UCSD-AML1 (cell line): ENCODE measurements around the gene SASH1.
"Not testable (repeated sequence)": the region's sequence is repeated elsewhere in the genome, so short reads cannot be mapped to it uniquely, and the experiment has no call there.

ENCODE experiments used
- DNase-seq: peaks from one replicate; lab custom pipeline; 2025; ENCODE audit not compliant: unreplicated experiment; lab: John Stamatoyannopoulos, UW

SASH1 gene

DNA sequence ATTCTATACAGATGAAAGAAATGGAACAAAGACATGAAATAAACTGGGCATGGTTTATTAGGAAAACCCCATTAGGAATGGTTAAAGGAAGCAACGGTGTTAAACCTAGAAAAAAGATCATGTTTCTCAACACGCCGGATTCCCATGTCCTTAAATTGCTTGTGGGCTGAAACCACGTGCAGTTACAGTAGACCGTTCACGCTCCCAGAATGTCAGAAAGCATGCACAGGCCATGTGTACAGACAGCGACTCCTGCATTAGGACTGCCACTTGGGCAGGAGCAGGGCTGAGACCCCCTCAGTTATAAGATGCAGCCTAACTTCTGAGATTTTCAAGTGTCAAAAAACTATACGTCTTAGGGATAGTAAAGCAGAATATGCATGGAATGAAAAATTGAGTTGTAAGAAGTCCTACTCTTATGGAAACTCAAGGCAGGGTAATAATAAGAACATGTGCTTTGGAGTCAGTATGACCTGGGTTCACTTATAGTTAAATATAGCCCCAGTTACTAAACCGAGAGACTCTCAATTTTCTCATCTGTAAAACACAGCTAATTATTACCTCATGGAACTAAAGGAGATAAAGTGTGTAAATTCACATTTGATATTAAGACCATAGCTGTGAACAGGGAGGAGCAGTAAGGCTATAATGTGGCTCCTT is 230.2 kb downstream of the SASH1 start:
- DNase-seq = no peak

GRCh38 chr6:148573922-148574321 is 231.3 kb downstream of the SASH1 start:
- DNase-seq = no peak

DNA sequence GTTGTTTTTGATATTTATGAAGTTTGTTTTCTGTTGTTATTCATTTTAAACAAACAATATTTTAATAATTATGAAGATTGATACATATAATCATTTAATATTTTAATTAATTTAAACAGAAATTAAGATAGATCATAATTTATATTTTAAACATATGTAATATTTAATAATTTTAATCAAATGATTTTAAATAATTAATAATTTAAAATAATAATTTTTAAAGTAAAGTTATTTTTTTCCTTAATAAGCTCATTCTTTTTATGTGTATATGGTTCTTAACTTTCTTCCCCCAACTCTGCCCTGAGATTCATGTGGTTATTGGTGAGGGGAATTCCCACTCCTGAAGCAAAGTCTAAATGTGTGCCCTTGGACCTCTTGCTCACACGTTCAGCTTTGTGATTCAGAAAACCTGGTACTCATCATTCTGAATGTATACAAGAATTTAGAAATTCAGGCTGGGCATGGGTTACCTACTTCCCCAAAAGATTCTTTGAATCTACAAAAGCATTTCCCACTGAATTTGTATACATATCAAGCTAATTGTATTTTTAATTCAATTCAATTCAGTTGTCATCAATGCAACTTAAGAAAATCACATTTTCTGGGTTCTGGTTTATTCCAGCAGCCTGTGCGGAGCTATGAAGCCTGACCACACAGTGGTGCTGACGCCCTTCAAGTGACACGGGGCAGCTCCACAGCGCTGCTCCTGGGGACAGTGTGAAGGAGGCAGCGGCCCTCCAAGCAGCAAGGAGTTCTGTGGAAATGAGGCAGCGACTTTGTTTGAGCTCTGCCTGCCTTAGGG is 235.2 kb downstream of the SASH1 start:
- DNase-seq = peak; percentile 62

- DNase-seq = no peak
Measured at GRCh38 chr6:148578489-148578814, 235.8 kb downstream of the SASH1 start.

- DNase-seq = no peak
Measured at GRCh38 chr6:148578837-148579565, 236.4 kb downstream of the SASH1 start.

DNA sequence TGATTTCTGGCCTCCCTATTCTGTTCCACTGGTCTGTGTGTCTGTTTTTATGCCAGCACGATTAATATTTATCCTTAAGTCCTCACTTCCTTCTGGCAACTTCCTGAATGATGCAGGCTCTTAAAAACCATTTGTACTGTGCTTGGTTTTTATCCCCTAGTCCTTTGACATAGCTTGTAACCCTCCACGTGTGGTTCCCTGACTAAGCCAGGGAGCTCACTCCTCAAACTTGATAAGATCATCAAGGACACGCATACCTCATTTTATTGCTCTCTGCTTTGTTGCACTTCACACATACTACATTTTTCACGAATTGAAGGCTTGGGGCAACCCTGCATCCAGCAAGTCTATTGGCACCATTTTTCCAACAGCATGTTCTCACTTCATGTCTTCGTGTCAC is 237.8 kb downstream of the SASH1 start:
- no peak for DNase-seq

GRCh38 chr6:148583631-148584030 is 241.0 kb downstream of the SASH1 start:
- DNase-seq = no peak

- DNase-seq = not testable (repeated sequence)
Measured at GRCh38 chr6:148585641-148586040, 243.0 kb downstream of the SASH1 start.

- DNase-seq = no peak
Measured at GRCh38 chr6:148590883-148591282, 248.2 kb downstream of the SASH1 start.

DNA sequence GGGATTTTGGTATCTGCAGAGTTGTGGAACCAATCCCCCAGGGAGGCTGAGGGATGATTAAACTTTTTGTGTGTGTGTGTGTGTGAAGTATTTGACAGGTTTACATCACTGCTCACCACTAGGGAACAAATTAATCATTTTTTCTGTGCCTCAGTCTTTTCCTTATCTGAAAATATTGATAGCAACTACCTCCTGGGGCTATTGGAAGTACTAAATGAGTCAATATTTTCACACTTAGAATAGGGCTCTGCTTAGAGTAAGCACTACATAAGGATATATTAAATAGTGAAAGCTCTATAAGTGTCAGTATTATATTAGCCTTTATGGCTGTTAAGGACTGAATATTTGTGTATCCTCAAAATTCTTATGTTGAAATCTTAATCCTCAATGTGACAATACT is 249.0 kb downstream of the SASH1 start:
- no peak for DNase-seq

DNA sequence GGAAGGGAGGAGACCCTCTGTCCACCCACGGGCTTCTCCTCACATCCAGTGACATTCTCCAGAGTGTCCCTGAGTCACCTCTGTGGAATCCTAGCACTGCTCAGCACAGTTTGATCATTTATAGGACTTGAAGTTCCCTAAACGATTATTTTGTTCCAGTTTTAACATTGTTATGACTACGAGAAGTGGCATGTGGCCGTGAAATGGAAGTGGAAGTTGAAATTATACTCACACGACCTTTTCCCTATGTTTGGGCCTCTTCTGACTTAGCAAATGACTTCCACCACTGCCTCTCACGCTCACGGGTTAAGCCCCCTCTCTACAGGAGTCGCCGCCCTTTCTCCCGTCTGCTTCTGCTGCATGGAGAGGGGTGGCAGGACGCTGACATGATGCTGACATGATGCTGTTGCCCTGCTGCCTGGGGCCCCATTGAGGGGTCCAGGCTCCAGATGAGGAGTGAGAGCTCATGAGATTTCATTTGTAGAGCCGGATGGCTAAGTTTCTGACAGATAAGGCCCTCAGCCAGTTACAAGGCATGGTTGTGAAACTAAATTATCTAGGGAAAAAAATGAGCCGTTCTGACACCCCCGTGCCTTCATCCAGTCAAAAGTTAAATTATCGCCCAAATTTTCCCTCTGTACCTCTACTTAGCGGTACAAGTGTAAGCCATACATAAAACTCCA is 250.6 kb downstream of the SASH1 start:
- DNase-seq = no peak

DNA sequence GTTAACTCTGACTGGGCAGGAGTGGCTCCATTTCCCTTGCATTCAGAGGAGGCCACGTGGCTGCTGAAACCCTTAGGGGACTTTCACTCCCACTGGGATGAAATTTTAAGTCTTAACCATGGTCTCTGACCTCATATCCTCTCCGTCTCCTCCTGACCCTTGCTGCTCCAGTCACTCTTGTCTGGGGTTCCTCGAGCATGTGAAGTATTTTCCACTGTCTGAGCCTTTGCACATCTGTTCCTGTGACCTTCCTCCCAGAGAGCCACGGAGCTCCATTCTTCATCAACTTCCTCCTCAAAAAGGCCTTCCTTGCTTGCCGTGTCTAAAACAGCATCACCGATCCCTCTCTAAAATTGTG is 251.2 kb downstream of the SASH1 start:
- DNase-seq = no peak

DNA sequence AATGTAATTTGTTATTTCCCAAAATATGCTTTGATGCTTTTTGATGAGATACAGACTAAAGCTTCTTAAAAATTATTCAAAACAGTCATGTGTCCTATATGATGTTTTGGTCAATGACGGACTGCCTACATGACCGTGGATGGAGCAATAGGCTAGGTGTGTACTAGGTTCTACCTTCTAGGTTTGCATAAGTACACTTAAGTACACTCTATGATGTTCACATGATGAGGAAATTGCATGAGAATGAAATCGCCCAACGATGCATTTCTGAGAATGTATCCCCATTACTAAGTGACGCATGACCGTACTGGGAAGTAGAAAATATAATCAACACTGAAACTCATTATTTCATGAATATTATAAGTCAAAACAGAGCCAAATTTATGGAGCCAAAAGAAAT is 252.9 kb downstream of the SASH1 start:
- no peak for DNase-seq

- DNase-seq = no peak
Measured at GRCh38 chr6:148596891-148597455, 254.3 kb downstream of the SASH1 start.

DNA sequence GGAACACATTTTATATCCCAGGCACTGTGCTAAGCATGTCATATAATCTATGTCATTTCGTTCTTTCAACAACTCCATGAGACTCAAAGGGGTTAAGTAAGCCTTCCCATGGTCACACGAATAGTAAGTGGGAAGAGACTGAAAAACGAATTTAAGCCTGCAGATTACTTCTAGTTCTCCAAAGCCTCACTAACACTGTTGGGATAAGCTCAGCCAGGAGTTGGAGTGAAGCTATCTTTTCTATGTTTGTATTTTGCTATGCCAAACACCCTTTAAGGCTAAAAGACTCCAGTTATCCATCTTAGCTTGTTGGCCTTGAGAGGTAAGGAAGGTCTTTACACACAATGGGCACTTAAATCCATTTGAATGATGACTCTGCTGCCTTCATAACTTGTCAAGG is 256.1 kb downstream of the SASH1 start:
- DNase-seq = no peak

DNA sequence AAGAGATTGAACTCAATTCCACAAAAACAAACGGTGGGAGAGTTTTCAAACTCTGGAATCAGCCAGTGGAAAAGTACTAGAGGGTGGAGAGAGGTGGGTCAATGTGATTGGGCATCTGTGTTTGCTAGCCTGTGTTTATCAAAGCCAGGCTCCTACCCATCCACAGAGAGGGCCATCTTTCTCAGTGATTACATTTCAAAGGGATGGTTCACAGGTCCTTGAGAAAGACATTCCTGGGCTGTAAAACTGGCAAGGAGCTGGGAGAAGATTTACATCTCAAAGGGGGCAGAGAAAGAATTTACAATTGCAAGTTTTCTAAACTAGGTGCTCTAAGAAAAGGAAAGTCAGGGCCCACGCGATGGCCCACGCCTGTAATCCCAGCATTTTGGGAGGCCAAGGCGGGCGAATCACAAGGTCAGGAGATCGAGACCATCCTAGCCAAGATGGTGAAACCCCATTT is 257.4 kb downstream of the SASH1 start:
- no peak for DNase-seq
